Activated naive CD8-positive, alpha-beta T cell treated with anti-CD3 and anti-CD28 coated beads, Interleukin-2, amount 50 U/mL, for 24 hours (primary cell): ENCODE data around the gene KCND2.

Experiments
- ATAC-seq: fragments of 150-1000 bp; cut with Tn5 transposase; one replicate; pipeline ENCODE4 v1.10.0; 2021
- DNase-seq: peaks from one replicate; pipeline ENCODE4 v3.0.0; 2021
- H3K27ac Mint-ChIP-seq: one replicate; pipeline ENCODE4 v1.8.0; 2021; ENCODE audit warnings: mild to moderate bottlenecking, mixed read lengths
- H3K27me3 Mint-ChIP-seq: one replicate; pipeline ENCODE4 v1.8.0; 2021; ENCODE audit warnings: mixed read lengths
- H3K36me3 Mint-ChIP-seq: one replicate; pipeline ENCODE4 v1.8.0; 2021; ENCODE audit warnings: low read depth, mixed read lengths
- H3K4me1 Mint-ChIP-seq: one replicate; pipeline ENCODE4 v1.8.0; 2021; ENCODE audit warnings: mixed read lengths
- H3K4me3 Mint-ChIP-seq: one replicate; pipeline ENCODE4 v1.8.0; 2021; ENCODE audit warnings: mild to moderate bottlenecking, moderate library complexity, mixed read lengths
- H3K9me3 Mint-ChIP-seq: one replicate; pipeline ENCODE4 v1.8.0; 2021; ENCODE audit warnings: mixed read lengths

The KCND2 gene

GRCh38 chr7:120794106-120794729 lies 521.2 kb downstream of the KCND2 start:
- no peaks in the 10 kb centered on the region for H3K36me3 Mint-ChIP-seq
- no peaks in the 10 kb centered on the region for H3K9me3 Mint-ChIP-seq
- peaks cover 8% of the 10 kb centered on the region for H3K27me3 Mint-ChIP-seq
- DNase-seq (no peak), ATAC-seq (no peak)
- no peaks in the 10 kb centered on the region for H3K4me1 Mint-ChIP-seq
- no peak overlapping the region for H3K27ac Mint-ChIP-seq
- H3K4me3 Mint-ChIP-seq = no peak overlapping the region

GRCh38 chr7:120797026-120797645 lies 524.2 kb downstream of the KCND2 start:
- ATAC-seq (no peak), DNase-seq (no peak)
- Mint-ChIP-seq H3K4me1 (no peaks in the 10 kb centered on the region), H3K36me3 (no peaks in the 10 kb centered on the region), H3K9me3 (no peaks in the 10 kb centered on the region), H3K27ac (no peak overlapping the region), H3K4me3 (no peak overlapping the region), H3K27me3 (peaks cover 5% of the 10 kb centered on the region)

- Mint-ChIP-seq H3K27me3 (peaks cover 5% of the 10 kb centered on the region), H3K27ac (no peak overlapping the region), H3K9me3 (no peaks in the 10 kb centered on the region), H3K4me1 (no peaks in the 10 kb centered on the region), H3K36me3 (no peaks in the 10 kb centered on the region), H3K4me3 (no peak overlapping the region)
- no peak for ATAC-seq
- no peak for DNase-seq
Observed at GRCh38 chr7:120799147-120799546, 526.2 kb downstream of the KCND2 start.
